ENCODE results near the gene AQR.
"Not testable (repeated sequence)": the region's sequence is repeated elsewhere in the genome, so short reads cannot be mapped to it uniquely, and the experiment has no call there.

The AQR gene

DNA sequence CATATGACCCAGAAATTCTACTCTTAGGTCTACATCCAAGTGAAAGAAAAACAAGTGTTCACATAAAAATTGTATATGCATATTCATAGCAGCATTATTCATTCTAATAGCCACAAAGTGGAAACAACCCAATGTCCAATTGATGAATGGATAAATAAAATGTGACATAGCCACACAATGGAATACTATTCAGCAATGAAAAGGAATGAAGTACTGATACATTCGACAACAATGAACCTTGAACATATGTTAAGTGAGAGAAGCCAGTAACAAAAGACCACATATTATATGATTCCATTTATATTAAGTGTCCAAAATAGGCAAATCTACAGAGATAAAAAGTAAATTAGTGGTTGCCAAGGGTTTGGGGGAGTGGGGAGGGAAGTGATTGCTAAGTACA lies 104.0 kb downstream of the AQR start:
- no peak for DNase-seq

DNA sequence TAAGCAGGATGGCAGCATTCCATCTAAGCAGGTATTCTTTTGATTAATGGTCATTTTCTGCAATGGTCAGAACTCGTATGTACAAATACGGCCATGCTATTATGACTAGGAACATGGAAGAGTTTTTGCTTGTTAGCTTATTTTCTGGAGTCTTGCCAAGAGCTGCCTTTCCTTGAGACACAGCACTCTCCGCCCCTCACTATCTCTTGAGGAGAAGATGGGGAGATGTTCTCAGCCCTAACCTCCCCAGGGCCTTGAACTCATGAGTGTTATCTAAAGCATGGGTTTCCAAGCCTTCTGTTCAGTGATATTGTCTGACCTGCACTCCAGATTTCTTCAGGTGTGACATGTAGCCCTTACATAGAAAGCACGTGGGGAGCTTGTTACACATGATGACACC lies 108.3 kb downstream of the AQR start:
- no peak for DNase-seq

DNA sequence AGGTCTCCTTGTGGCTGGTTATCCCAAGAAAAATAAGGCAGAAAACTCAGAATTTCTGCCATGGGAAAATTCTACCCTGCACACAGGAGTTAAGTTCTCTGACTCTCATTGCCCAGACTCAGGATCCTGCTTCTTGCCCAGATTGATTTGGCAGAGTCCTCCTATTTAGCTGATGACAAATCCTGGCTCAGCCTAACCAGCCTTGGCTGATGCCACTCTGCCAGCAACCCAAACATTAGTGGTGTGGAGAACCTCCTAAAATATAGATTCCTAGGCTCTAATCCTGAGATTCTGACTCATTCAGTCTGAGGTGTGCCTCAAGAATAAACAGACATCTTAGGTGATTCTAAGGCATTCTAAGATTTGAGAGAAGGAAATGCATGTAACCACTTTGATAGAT lies 113.6 kb downstream of the AQR start:
- no peak for DNase-seq

DNA sequence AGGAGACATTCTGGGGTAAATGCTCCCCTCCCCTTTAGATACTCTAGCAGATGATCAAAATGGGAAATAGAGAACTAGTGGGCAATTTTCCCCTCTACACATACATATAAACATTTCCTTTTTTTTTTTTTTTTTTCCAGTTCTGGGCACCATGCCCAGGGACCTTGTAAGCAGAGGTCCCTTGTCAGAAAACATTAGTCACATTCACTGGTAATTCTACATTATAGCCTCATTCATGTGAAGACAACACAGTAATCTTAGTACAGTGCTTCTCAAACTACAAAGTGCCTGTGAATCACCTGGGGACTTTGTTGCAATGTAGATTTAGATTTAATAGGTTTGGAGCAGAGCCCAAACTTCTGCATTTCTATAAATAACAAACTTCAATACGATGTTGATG lies 114.1 kb downstream of the AQR start:
- DNase-seq = no peak

DNA sequence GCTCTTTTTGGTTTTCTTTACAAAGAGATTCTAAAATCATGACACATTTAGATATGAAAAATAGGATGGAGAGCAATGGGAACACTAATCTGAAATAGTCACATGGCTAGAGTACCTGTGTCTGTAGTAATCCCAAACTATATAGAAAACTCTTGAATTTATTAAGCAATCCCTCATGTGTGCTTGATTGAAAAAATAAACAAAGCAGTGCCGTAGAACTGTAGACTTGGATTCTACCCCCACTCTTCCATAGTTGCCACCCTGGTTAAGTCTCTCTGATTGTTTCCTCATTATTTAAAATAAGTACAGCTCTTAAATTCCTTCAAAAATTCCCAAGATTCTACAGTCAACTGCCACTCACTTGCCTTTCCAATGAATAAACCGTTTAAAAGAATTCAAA lies 115.3 kb downstream of the AQR start:
- no peak for DNase-seq

DNA sequence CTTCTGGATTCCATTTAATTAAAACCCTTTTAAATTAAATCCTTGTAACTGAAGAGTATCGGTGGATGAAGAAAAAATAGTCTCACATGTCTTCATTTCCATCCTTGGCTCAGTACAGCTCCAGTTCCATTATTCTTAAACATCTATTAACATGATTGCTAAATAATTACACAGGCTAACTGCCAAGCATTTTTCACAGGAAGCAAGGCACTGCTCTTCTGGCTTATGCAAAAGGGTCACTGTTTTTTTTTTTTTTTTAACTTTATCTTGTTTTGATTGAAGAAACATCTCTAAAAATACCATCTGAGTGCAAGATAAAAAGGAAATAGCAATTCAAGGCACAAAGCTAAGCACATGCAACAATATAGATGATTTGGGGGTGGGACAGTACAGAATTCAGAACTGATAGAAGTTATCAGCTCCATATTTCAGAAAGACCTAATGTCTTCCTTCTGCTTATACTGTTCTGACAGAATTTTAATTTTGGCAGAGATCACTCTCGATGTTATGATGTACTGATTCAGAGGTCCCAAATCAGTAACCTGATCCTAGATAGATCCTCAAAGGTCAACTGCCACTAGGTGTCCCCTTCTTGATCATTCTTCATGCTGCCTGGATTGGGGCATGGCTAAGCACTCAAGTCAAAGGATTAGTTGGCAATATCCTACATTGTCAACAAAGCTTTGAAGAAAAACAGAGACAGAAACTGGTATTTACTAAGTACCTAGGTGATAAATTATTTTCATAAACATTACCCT lies 116.4 kb downstream of the AQR start:
- DNase-seq = no peak

DNA sequence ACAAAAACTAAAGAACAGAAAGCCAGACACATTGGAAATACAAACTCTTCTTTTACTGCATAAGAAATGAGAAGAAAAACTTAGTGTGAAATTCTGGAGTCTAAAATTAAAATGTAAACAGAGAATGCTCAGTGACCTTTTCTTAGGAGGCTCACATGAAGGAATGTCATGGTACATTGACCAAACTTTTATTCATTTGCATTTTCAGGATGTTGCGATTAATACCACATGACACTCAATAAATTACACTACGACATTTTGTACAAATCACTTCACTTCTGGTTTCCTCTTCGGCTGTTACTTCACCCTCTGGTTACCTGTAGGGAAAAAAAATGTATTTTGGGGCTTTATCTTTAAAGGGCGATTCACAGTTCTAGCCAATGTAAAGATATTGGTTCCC lies 117.8 kb downstream of the AQR start:
- no peak for DNase-seq

DNA sequence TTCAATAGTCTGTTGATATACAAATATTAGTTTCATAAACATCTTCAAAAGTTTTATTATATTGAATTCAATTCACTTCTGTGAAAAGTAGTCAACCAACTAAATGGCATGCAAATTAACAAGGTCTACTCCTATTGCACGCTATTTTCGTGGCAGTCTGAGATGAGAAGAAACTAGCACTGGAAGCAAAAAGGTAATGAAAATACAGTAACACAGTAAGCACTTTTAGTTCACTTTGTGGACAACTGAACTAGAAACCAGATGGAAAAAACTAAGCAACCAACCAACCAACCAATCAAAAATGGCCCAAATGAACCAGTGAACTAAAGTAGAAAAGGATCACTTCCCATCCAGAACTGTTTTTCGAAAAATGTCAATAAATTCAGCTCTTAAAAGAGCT lies 118.5 kb downstream of the AQR start:
- no peak for DNase-seq

DNA sequence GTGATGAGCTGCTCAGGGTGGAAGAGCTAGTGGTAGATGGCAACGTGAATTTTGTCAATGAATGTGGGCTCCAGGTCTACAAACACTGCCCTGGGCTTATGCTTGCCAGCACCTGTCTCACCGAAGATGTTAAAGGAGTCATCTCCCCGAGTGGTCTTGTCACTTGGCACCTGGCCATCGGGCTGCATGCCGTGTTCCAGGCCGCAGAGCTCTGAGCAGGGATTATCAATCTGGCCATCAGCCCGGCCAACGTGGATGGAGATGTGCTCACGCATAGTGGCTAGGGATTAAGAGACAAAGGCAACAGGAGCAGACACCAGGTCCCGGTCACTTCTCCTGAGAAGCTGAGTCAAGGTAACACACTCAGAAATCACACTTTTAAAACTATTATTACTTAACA lies 119.4 kb downstream of the AQR start:
- no peak for DNase-seq

DNA sequence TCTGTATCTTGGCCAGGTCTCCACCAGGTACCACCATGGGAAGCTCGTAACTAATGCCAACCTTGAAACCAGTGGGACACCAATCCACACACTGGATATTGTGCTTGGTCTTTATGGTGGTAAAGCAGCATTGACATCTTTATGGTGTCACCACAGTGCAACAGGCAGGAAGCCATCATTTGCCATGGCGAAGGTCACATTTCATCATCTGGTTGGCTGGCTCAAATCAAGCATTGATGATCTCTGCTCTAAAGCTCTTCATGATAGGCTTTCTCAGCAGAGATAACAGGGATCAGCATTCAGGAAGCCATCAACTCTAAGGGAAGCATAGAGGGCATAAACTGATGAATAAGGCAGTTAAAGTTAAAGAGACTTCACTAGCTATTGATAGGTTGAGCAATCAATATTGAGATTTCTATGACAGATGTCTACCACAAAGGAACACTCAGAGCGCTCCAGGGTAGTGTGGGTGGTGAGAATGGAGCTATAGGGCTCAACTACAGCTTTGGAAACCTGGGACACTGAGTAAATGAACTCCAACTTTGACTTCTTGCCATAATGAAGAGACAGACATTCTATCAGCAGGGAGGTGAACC lies 120.1 kb downstream of the AQR start:
- no peak for DNase-seq

DNA sequence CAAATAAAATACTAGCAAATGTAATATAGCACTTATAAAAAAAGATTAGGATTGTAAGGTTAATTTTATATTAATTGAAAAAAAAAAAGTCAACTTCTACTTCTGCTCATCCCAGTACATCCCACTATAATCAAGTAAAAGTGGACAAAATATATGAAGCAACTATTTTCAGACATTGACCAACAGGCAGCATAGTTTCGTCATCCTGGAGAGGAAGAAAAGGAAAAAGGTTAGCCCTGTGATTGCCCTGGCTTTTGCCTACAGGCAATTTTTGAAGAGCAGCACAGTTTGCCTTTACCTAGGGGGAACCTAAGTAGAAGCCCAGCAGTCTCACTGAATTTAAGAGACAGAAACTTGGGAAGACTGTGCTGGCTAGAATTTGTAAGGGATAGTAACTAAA lies 121.9 kb downstream of the AQR start:
- DNase-seq = no peak

DNA sequence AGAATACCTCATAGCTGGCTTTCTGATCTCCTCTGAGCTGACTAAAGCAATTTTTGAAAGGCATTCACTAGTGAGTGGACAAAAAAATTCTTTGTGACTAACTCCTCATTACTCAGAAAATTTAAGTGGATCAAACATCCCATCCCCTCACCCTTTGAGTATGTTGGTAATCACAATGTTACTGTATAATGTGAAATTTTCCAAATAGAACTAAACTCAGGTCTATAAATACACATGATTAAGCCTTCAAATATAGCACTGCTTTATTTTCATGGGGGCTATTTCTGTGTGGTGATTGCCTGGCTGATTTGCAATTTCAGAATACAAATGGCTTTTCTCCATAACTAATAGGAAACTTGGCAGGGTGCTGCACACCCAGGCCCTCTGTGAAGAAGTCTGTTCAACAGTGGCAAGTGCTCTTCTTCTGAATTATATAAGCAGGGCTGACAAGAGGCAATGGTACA lies 128.2 kb downstream of the AQR start:
- no peak for DNase-seq

DNA sequence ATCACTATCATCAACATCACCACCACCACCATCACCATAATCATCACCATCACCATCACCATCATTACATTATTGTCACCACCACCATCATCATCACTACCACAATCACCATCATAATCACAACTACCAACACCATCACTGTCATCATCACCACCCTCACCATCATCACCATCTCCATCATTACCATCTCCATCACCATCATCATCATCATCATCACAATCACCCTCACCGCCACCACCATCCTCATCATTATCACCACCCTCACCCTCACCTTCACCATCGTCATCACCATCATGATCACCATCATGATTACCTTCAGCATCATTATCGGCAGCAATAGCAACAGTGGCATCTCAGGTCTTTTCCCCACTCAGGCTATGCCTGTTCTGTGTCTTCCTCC lies 131.3 kb downstream of the AQR start:
- DNase-seq = no peak

DNA sequence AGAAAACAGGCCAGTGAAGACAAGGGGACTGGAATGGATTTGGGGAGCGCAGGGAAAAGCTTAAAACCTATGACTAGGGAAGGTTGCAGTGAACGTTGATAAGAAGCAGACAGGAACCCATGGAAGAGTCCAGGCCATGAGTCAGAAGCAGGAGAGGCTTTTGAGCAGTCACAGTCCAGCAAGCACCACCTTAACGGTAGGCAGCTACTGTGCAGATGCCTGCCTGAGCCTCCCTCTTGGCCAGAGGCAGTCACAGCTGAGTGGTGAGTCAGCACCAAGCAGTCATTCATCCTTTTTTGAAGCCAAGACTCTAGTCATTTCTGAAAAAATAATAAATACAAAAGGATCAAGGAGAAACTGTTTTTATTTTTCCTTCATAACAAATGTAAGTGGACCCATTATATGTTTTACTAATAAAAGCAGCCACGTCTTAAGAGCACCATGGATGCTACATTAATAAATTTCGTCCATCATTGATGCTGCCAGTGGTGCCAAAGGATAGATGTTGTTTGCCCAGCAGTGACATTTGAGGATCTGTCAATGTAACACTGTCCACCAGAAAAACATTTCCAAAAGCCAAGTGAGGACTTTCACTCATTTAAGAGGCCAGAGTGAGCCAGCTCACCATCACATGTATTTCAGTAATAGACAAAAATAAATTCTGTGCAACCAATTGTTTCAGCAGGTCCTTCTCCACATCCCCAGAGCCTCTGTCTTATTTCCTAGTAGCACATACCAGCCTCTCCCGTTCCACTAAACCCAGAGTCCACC lies 132.1 kb downstream of the AQR start:
- no peak for DNase-seq

DNA sequence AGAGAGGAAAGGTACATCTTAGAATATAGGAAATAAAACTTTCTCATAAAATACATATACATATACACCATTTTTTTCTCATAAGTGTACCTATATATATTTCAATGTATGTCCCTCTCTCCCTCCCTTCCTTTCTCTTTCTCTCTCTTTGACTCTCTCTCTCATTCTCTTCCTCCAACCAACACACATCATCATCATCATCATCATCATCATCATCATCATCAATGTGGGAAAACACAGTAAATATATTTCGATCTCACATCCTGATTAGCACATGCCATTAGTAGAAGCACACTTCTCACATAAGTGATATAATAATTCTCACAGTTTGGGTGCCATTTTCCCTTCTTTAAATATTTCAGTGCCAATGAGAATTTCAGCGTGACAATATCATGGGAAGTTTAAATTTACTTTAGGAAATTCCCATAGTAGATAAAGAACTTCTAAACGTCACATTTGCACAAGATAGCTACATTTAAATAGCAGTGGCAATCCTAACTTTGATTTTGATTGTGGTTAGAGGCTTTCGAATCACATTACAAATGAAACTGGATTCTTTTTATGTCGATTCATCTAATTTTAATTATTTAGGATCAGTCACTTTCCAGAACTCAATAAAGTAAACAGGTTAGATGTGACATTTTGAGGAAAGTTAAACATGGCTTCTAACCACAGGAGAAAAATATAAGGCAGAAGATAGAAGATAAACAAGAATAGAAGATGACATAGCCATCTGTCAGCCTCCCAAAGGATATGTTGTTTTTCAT lies 141.2 kb downstream of the AQR start:
- DNase-seq = no peak

DNA sequence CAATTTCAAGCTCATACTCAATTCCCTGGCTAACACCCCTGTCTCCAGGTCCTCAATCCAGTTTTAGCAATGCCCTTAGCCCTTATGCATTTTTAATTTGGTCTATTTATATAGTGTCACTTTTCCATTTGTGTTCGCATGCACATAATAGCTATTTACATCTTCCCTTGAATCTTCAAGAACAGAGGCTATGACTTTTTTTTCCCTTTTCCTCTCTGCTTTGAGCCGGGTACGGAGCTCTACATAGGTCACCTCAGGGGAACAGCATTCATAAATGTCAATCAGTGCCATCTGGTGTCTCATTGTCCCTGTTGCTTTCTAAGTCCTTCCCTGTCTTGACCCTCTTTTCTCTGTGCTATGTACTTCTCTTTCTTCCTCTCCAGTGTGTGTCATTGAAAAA lies 147.7 kb downstream of the AQR start:
- DNase-seq = no peak

DNA sequence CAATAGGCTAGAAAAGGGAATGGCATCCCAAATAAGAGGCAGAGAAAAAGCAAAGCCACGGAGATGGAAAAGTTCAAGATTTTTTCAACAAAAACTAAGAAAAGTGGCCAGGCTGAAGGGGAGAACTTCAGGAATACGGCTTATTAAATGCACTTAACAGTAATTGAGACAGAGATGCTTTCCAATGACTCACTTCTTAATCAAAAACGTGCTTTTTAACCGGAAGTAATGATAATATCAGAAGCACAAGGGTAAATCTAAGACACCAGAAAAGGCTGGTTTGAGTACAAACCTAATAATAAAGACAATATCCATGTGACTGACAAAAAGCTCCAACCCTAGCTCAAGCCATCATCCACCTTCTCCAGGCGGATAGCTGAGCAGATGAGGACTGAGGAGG lies 149.4 kb downstream of the AQR start:
- no peak for DNase-seq

DNA sequence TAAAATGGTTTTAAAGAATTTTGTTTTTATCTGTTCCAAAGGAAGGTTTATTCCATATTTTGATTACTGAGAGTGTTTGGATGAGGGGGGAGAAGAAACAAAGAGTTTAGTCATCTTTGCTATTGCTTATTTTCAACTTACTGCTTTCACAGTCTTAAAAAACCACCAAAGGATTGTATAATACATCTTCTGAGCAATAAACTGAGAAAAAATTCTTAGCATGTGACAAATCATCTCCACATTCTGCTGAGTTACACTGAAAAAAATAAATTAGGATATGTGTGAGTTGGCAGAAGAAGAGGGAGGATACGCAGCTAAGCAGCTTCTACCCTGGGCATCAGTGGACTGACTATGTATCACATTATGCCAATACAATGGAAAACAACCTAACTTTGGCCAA lies 151.0 kb downstream of the AQR start:
- no peak for DNase-seq

DNA sequence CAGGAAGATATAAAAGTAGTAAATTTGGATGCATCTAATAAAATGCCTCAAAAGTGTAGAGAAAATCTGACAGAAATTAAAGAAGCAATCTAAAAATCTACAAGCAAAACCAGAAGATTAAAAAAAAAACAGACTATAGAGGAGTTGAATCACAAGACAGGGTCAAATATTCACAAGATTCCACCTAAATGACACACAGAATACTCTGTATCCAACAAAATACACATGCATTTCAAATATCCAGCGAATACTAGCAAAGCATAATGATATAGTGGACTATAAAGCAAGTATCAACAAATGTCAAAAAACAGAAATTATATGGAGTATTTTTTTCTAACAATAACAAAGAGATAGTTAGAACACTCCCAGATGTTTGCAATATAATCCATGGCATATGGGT lies 153.7 kb downstream of the AQR start:
- DNase-seq = no peak

DNA sequence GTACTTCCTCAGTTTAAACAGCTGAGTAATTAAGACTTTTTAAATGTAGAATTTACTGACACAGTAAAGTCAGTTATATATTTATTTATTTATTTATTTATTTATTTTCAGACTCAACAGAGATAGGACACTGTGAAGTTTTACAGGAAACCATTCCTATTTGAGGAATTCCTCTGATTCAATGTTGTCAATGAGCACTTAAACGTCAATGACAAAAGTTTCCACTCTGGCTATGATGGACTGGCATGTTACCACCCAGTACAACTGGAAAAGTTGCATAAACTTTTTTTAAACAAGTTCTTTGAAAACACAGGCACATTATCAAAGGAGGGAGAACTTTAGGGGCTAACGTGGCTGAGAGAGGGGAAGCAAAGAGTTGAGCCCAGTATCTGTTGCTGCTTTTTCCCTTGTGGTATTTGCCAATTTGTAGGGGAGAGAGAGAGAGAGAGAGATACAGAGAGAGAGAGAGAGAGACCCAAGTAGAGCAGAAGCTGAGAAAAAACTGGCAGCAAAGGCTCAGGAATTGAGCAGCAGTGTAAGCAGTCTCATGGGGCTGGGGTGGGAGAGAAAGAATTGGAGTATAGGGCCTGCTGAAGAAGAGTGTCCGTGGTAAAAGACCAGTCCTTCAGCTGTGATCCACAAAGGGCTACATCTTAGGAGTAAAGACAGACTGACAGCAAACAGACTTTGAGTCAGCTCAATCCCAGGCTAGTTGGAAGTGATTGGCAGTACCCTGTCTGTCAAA lies 155.9 kb downstream of the AQR start:
- DNase-seq = no peak

DNA sequence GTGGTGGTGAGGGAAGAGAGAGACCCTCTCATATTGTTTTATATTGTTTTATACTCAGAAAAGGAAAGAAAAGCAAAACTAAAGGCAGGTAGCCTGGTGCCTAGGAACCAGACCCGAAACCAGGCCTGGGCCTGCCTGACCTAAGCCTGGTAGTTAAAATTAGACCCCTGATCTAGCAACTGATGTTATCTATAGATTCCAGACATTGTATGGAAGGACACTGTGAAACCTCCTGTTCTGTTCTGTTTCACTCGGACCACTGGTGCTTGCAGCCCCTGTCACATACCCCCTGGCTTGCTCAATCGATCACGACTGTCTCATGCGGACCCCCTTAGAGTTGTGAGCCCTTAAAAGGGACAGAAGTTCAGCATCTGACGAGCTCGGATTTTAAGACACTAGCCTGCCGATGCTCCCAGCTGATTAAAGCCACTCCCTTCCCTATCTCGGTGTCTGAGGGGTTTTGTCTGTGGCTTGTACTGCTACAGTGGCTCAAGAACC lies 156.6 kb downstream of the AQR start:
- DNase-seq = not testable (repeated sequence)

DNA sequence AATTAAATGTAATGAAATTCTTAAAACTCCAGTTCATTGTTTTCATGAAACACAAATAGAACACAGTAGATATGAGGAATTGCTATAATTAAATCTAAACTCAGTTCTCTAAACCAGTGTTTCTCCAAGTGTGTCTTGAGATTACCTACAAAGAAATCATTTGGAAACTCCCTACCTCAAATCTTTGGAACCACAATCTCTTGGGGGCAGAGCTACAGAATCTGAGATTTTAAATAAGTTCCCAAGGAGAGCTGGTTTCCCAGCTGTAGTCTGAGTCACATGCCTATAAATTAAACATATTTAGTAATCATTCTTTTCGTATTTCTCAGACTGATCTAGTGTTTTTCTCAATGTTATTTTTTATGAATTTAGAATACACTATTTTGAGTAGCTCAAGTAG lies 157.2 kb downstream of the AQR start:
- DNase-seq = no peak
